Activated naive CD8-positive, alpha-beta T cell (primary cell): ENCODE data around the gene ASB13.

Source experiments
- H3K27ac Mint-ChIP-seq: one replicate; pipeline ENCODE4 v1.8.0; 2021; ENCODE audit warnings: mixed read lengths
- H3K27me3 Mint-ChIP-seq: one replicate; pipeline ENCODE4 v1.8.0; 2021; ENCODE audit warnings: mixed read lengths
- H3K36me3 Mint-ChIP-seq: one replicate; pipeline ENCODE4 v1.8.0; 2021; ENCODE audit warnings: mixed read lengths
- H3K4me1 Mint-ChIP-seq: one replicate; pipeline ENCODE4 v1.8.0; 2021; ENCODE audit warnings: low read depth, mixed read lengths
- H3K4me3 Mint-ChIP-seq: one replicate; pipeline ENCODE4 v1.8.0; 2021; ENCODE audit warnings: mild to moderate bottlenecking, mixed read lengths
- H3K9me3 Mint-ChIP-seq: one replicate; pipeline ENCODE4 v1.8.0; 2021; ENCODE audit warnings: low read depth, mixed read lengths

Gene ASB13

DNA sequence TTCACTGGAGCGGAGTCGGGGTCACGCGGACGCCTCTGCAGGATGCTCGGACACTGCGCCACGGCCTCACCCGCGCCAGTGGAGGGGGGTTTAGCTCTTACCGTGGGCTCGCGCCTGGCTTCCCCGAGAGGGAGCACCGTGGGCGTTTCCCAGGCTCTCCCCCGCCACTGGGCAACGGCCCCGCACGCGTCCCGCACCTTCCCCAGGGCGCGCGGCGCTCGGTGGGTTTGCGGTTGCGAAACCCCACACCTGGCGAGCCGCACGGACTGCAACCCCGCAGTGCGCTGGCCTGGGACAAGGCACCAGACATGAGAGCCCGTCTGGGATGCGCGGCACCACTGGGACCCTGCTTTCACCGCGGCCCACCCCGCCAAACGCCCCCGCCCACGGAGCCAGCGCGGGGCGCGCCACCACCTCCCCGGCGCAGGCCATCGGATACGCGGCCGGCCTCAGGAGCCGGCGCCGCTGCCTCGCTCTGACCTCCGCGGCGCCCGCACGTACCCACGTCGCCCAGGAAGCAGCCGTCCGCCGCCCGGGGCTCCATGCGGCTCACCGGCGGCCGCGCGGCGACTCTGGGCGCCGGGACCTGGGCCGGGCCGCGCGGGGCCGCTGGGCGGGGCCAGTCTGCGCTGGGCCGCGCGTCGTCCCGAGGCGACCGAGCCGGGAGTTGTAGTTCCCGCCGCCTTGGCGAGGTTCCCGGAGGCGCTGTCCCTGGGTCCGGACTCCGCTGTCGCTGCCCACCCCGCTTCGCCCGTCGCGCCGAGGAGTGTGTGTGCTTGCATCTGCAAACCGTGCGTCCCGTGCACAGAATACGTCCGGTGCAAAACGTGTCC, at the start of gene ASB13:
Gene ASB13 (minus strand): TSS at position 588 of the 833 bp plus-strand sequence. CDS start 44 bp downstream, at position 544.
- H3K4me3 Mint-ChIP-seq, result peak within 1 kb of the TSS; percentile 91
- H3K4me1 Mint-ChIP-seq, result peaks cover 23% of the 10 kb centered on the region
- peak within 1 kb of the TSS; percentile 90 for H3K27ac Mint-ChIP-seq
- no peaks in the 10 kb centered on the region for H3K36me3 Mint-ChIP-seq
- no peaks in the 10 kb centered on the region for H3K9me3 Mint-ChIP-seq
- H3K27me3 Mint-ChIP-seq, result no peaks in the 10 kb centered on the region

GRCh38 chr10:5711642-5712041, 45.2 kb upstream of the ASB13 start:
- peaks cover 76% of the 10 kb centered on the region for H3K4me1 Mint-ChIP-seq

GRCh38 chr10:5710859-5711258, 44.5 kb upstream of the ASB13 start:
- no peaks in the 10 kb centered on the region for H3K27me3 Mint-ChIP-seq
- peaks cover 83% of the 10 kb centered on the region for H3K4me1 Mint-ChIP-seq
- H3K36me3 Mint-ChIP-seq, result peaks cover 3% of the 10 kb centered on the region
- H3K27ac Mint-ChIP-seq, result no peak overlapping the region
- no peaks in the 10 kb centered on the region for H3K9me3 Mint-ChIP-seq
- peak overlapping the region; percentile 66 for H3K4me3 Mint-ChIP-seq

More at GRCh38 chr10:5711642-5712041, 45.2 kb upstream of the ASB13 start:
- Mint-ChIP-seq H3K4me3 (peak overlapping the region; percentile 66), H3K27me3 (no peaks in the 10 kb centered on the region), H3K27ac (peak overlapping the region; percentile 72), H3K36me3 (peaks cover 3% of the 10 kb centered on the region), H3K9me3 (no peaks in the 10 kb centered on the region)

- H3K36me3 Mint-ChIP-seq, result peaks cover 3% of the 10 kb centered on the region
- peak overlapping the region; percentile 3 for H3K27ac Mint-ChIP-seq
- peaks cover 87% of the 10 kb centered on the region for H3K4me1 Mint-ChIP-seq
- H3K9me3 Mint-ChIP-seq, result no peaks in the 10 kb centered on the region
- H3K4me3 Mint-ChIP-seq, result peak overlapping the region; percentile 54
- no peaks in the 10 kb centered on the region for H3K27me3 Mint-ChIP-seq
Measured at GRCh38 chr10:5709865-5710264, 43.5 kb upstream of the ASB13 start.

- Mint-ChIP-seq H3K9me3 (no peaks in the 10 kb centered on the region), H3K27me3 (no peaks in the 10 kb centered on the region), H3K4me1 (peaks cover 86% of the 10 kb centered on the region), H3K36me3 (peaks cover 3% of the 10 kb centered on the region), H3K4me3 (peak overlapping the region; percentile 46), H3K27ac (peak overlapping the region; percentile 17)
Measured at GRCh38 chr10:5708356-5708755, 42.0 kb upstream of the ASB13 start.

DNA sequence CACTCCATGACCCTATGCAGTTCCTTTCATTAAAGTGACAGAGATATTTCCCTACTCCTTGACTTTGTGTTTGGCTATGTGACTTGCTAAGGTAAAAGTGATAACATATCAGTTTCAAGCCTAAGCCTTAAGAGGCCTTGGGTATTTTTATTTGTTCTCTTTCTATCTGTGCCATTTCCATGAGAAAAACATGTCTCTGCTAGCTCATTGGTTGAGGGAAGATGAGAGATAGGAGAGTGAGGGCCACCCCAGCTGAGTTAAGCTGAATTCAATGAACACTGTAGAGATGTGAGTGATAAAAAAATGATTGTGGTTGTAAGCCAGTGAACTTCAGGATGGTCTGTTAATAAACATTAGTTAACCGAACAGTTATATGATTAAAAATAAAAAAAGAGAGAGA, 31.7 kb upstream of the ASB13 start:
- H3K27ac Mint-ChIP-seq, result no peak overlapping the region
- H3K27me3 Mint-ChIP-seq, result no peaks in the 10 kb centered on the region
- H3K36me3 Mint-ChIP-seq, result peaks cover 3% of the 10 kb centered on the region
- peaks cover 46% of the 10 kb centered on the region for H3K4me1 Mint-ChIP-seq
- H3K4me3 Mint-ChIP-seq, result no peak overlapping the region
- no peaks in the 10 kb centered on the region for H3K9me3 Mint-ChIP-seq

- Mint-ChIP-seq H3K27me3 (no peaks in the 10 kb centered on the region), H3K27ac (no peak overlapping the region), H3K4me3 (peak overlapping the region; percentile 21), H3K9me3 (no peaks in the 10 kb centered on the region), H3K4me1 (peaks cover 48% of the 10 kb centered on the region), H3K36me3 (peaks cover 3% of the 10 kb centered on the region)
Measured at GRCh38 chr10:5697342-5697741, 30.9 kb upstream of the ASB13 start.

GRCh38 chr10:5694573-5694972, 28.2 kb upstream of the ASB13 start:
- no peaks in the 10 kb centered on the region for H3K27me3 Mint-ChIP-seq
- H3K9me3 Mint-ChIP-seq, result no peaks in the 10 kb centered on the region
- H3K36me3 Mint-ChIP-seq, result peaks cover 3% of the 10 kb centered on the region
- no peak overlapping the region for H3K27ac Mint-ChIP-seq
- no peak overlapping the region for H3K4me3 Mint-ChIP-seq
- H3K4me1 Mint-ChIP-seq, result peaks cover 64% of the 10 kb centered on the region

DNA sequence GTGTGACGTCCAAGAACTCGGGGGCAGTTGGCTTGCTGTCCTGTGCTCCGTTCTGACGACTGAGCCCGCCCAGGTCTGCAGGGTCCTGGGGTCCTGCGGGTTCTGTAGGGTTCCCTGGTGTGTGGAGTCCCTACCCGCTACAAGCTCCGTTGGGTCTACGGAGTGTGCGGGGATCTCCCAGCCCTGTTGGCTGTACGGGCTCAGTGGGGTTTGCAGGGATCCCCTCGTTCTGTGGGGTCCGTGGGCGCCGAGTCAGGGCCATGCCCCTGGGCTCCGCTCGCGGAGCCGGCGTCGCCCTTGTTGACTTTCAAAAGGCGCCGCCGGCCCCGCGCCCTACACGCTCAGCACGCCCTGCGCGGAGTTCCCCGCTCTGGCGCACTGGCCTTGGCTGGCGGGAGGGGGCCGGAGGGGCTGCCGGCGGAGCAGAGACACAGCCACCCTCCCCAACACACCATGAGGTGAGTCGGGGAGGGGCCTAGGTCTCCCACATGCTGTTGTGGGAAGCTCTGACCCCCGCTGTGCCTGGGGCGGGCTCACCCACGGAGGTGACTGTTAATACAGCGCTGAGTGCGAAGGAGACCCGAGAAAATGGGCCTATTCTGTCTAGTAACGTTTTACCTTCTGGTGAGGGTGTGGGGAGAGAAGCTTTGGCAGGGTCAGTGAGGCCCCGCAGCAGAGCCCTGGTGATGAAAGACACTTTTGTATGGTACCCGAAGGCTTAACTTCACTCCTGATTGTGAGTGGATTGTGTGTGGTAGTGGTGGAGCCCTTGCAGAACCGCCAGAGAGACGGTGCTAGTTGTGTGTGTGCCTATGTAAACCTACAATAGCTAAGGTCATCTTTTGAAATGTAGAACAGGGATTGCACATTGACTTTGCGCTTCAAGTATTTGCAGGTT, 26.3 kb upstream of the ASB13 start:
- no peaks in the 10 kb centered on the region for H3K9me3 Mint-ChIP-seq
- H3K4me1 Mint-ChIP-seq, result peaks cover 78% of the 10 kb centered on the region
- H3K36me3 Mint-ChIP-seq, result peaks cover 7% of the 10 kb centered on the region

DNA sequence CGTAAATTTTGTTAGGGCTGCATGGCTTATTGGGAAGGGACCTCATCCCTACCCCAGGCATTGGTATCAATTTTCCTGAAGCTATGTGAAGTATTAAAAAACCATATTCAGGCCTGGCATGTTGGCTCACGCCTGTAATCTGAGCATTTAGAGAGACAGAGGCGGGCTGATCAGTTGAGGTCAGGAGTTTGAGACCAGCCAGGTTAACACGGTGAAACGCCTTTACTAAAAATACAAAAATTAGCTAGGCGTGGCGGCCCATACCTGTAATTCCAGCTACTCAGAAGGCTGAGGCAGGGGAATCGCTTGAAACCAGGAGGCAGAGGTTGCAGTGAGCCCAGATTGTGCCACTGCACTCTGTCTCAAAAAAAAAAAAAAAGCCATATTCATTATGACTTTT, 25.4 kb upstream of the ASB13 start:
- H3K27ac Mint-ChIP-seq, result no peak overlapping the region
- peaks cover 7% of the 10 kb centered on the region for H3K36me3 Mint-ChIP-seq
- no peaks in the 10 kb centered on the region for H3K9me3 Mint-ChIP-seq

More for the DNA sequence above, 26.3 kb upstream of the ASB13 start:
- H3K27ac Mint-ChIP-seq, result peak overlapping the region; percentile 91
- H3K4me3 Mint-ChIP-seq, result peak overlapping the region; percentile 86
- no peaks in the 10 kb centered on the region for H3K27me3 Mint-ChIP-seq

DNA sequence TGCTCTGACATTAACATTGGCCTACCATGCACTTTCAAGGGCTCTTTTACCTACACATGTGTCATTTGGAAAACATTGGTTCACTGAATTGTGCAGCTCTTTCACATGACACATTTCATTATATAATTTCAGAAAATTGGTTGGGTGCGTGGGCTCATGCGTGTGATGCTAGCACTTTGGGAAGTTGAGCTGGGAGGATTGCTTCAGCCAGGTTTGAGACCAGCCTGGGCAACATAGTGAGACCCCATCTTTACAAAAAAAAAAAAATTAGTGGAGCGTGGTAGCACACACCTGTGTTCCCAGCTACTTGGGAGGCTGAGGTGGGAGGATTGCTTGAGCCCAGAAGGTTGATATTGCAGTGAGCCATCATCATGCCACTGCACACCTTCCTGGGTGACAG, 22.2 kb upstream of the ASB13 start:
- Mint-ChIP-seq H3K9me3 (no peaks in the 10 kb centered on the region), H3K4me3 (peak overlapping the region; percentile 60), H3K27me3 (no peaks in the 10 kb centered on the region), H3K4me1 (peaks cover 63% of the 10 kb centered on the region), H3K36me3 (peaks cover 8% of the 10 kb centered on the region), H3K27ac (no peak overlapping the region)

More for the DNA sequence above, 25.4 kb upstream of the ASB13 start:
- no peaks in the 10 kb centered on the region for H3K27me3 Mint-ChIP-seq
- peak overlapping the region; percentile 85 for H3K4me3 Mint-ChIP-seq
- H3K4me1 Mint-ChIP-seq, result peaks cover 78% of the 10 kb centered on the region

GRCh38 chr10:5685764-5686240, 19.4 kb upstream of the ASB13 start:
- Mint-ChIP-seq H3K27ac (peak overlapping the region; percentile 95), H3K4me1 (peaks cover 44% of the 10 kb centered on the region), H3K36me3 (peaks cover 8% of the 10 kb centered on the region), H3K9me3 (no peaks in the 10 kb centered on the region), H3K4me3 (peak overlapping the region; percentile 96), H3K27me3 (no peaks in the 10 kb centered on the region)

- H3K4me1 Mint-ChIP-seq, result peaks cover 41% of the 10 kb centered on the region
- H3K36me3 Mint-ChIP-seq, result peaks cover 8% of the 10 kb centered on the region
- H3K27me3 Mint-ChIP-seq, result no peaks in the 10 kb centered on the region
Measured at GRCh38 chr10:5684971-5685763, 18.8 kb upstream of the ASB13 start.

GRCh38 chr10:5684318-5684970, 18.0 kb upstream of the ASB13 start, which contains the start of gene TASOR2:
TSS of gene TASOR2 (plus strand) at chr10:5684838. CDS start at chr10:5720643, 35,805 bp downstream.
- Mint-ChIP-seq H3K27me3 (peaks cover 1% of the 10 kb centered on the region), H3K27ac (peak within 1 kb of the TSS; percentile 97), H3K4me1 (peaks cover 41% of the 10 kb centered on the region), H3K4me3 (peak within 1 kb of the TSS; percentile 96), H3K9me3 (no peaks in the 10 kb centered on the region), H3K36me3 (peaks cover 8% of the 10 kb centered on the region)

More at GRCh38 chr10:5684971-5685763, 18.8 kb upstream of the ASB13 start:
- H3K9me3 Mint-ChIP-seq, result no peaks in the 10 kb centered on the region
- peak overlapping the region; percentile 95 for H3K27ac Mint-ChIP-seq
- H3K4me3 Mint-ChIP-seq, result peak overlapping the region; percentile 96
